PC-9 (cell line): ENCODE data around the gene SERINC5. TPM values are rescaled to one million over a fixed set of nuclear protein-coding genes. Genes with fewer than 3 reads are reported as not detected.

ENCODE experiments used
- BruUV-seq: library from RNA; stranded (reverse); fragments of 400-500 nt; replicated peaks from 2 replicates; lab custom pipeline; 2021; lab: Mats Ljungman, UMichigan
- CTCF ChIA-PET: fragments of 300-600 bp; sonication (Branson Sonifier 250); formaldehyde crosslinking; loops from one replicate; lab custom pipeline; 2022; ENCODE audit warnings: antibody characterized with exemption; lab: Charles Lee
- POLR2A ChIA-PET: fragments of 300-600 bp; sonication (Branson Sonifier 250); formaldehyde crosslinking; loops from one replicate; lab custom pipeline; 2022; ENCODE audit warnings: antibody characterized with exemption; ENCODE audit not compliant: unreplicated experiment; lab: Charles Lee
- DNase-seq, 2 experiments: peaks; one replicate each; pipeline versions ENCODE4 v3.0.0 to v3.0.0-alpha.2; 2015 to 2022; ENCODE audit warnings: mixed read lengths in 1 of 2
- H2AFZ ChIP-seq: fragments of 200-600 bp; sonication (generic); 2 replicates; pipeline ENCODE4 v1.8.1; 2017; ENCODE audit warnings: antibody characterized with exemption
- H3F3A ChIP-seq: fragments of 200-600 bp; sonication (generic); 2 replicates; pipeline ENCODE4 v1.8.1; 2017; ENCODE audit warnings: antibody characterized with exemption, mild to moderate bottlenecking, low read depth; ENCODE audit not compliant: insufficient read depth
- H3K27ac ChIP-seq: fragments of 200-600 bp; sonication (generic); 2 replicates; pipeline ENCODE4 v1.6.1; 2016; ENCODE audit warnings: mixed run types
- H3K27me3 ChIP-seq: fragments of 200-600 bp; sonication (generic); 2 replicates; pipeline ENCODE4 v1.6.1; 2016; ENCODE audit warnings: low read depth, mixed run types; ENCODE audit not compliant: insufficient read depth
- H3K36me3 ChIP-seq: fragments of 200-600 bp; sonication (generic); 2 replicates; pipeline ENCODE4 v1.6.1; 2016; ENCODE audit warnings: low read depth, mixed run types
- H3K4me1 ChIP-seq: fragments of 200-600 bp; sonication (generic); replicated peaks from 2 replicates; pipeline ENCODE4 v1.6.1; 2016; ENCODE audit warnings: mixed run types; ENCODE audit not compliant: insufficient read depth
- H3K4me2 ChIP-seq: fragments of 200-600 bp; sonication (generic); 2 replicates; pipeline ENCODE4 v1.6.1; 2017; ENCODE audit warnings: mixed run types
- H3K4me3 ChIP-seq: fragments of 200-600 bp; sonication (generic); 2 replicates; pipeline ENCODE4 v1.6.1; 2016; ENCODE audit warnings: mixed run types
- H3K79me2 ChIP-seq: fragments of 200-600 bp; sonication (generic); 2 replicates; pipeline ENCODE4 v1.6.1; 2017; ENCODE audit warnings: low read depth, mixed run types
- H3K9me2 ChIP-seq: fragments of 200-600 bp; sonication (generic); 2 replicates; pipeline ENCODE4 v1.8.1; 2017; ENCODE audit warnings: mild to moderate bottlenecking; ENCODE audit not compliant: insufficient read depth
- H3K9me3 ChIP-seq: fragments of 200-600 bp; sonication (generic); 2 replicates; pipeline ENCODE4 v1.8.1; 2016; ENCODE audit warnings: low read depth; ENCODE audit not compliant: insufficient read depth
- H4K20me1 ChIP-seq: fragments of 200-600 bp; sonication (generic); 2 replicates; pipeline ENCODE4 v1.8.1; 2017; ENCODE audit not compliant: insufficient read depth
- EZH2 ChIP-seq: fragments of 200-600 bp; sonication (generic); IDR thresholded peaks from 2 replicates; pipeline ENCODE4 v1.8.0; 2017; ENCODE audit warnings: antibody characterized with exemption, low read depth
- intact Hi-C: fragments of 100-400 bp; cut with micrococcal nuclease; formaldehyde crosslinking; loops from one replicate; pipeline ENCODE4 v1.10.0; 2022; ENCODE audit not compliant: unreplicated experiment
- total RNA-seq: library from RNA; stranded (reverse); gene quantifications from 2 replicates; pipeline ENCODE4 v1.2.3, GENCODE V29; 2021
- TF ChIP-seq, protein P1 (sequence below): fragments of 200-600 bp; sonication (generic); conservative IDR thresholded peaks from 2 replicates; pipeline ENCODE4 v1.6.1; 2017; ENCODE audit warnings: mixed run types, antibody characterized with exemption, mild to moderate bottlenecking, moderate library complexity

SERINC5 gene
- total RNA-seq, 1 experiment from 2014 or later = 68.8 TPM

DNA sequence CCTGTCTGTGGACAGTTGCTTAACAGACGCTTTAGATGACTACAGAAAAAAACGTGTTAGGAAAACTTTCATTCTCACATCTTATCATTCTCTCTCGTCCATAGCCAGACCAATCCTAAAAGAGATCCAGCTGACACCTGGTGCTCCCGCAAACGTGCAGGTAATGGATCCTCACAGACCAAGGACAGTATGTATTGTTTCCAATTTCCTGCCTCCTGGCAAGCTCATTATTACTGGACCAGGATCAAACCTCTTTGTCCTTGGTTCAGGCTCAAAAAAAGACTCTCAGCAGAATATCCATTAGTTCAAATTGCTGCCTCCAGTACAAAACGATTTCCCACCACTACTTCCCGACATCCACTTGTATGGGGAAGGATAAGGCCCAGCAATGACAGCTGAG, 62.4 kb downstream of the SERINC5 start:
- TF ChIP-seq, protein P1, sequence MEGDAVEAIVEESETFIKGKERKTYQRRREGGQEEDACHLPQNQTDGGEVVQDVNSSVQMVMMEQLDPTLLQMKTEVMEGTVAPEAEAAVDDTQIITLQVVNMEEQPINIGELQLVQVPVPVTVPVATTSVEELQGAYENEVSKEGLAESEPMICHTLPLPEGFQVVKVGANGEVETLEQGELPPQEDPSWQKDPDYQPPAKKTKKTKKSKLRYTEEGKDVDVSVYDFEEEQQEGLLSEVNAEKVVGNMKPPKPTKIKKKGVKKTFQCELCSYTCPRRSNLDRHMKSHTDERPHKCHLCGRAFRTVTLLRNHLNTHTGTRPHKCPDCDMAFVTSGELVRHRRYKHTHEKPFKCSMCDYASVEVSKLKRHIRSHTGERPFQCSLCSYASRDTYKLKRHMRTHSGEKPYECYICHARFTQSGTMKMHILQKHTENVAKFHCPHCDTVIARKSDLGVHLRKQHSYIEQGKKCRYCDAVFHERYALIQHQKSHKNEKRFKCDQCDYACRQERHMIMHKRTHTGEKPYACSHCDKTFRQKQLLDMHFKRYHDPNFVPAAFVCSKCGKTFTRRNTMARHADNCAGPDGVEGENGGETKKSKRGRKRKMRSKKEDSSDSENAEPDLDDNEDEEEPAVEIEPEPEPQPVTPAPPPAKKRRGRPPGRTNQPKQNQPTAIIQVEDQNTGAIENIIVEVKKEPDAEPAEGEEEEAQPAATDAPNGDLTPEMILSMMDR = no peak
- no peak for TF ChIP-seq EZH2
- H3K9me3 ChIP-seq = no peaks in the 10 kb centered on the region
- POLR2A ChIA-PET = interaction anchor here (0.6 kb wide), 1 partner anchor 58 kb away, joined by 4 read pairs; no protein-coding TSS in a partner anchor
- CTCF ChIA-PET = no interaction called here
- no peak overlapping the region for H2AFZ ChIP-seq
- H3K9me2 ChIP-seq = no peaks in the 10 kb centered on the region
- no peak for DNase-seq
- H3K27me3 ChIP-seq = no peaks in the 10 kb centered on the region
- H3K4me3 ChIP-seq = no peak overlapping the region
- H3K4me1 ChIP-seq = peaks cover 23% of the 10 kb centered on the region
- peak overlapping the region; percentile 11 for H3K27ac ChIP-seq
- intact Hi-C loops = no loop called here
- no TSS peak for BruUV-seq
- peaks cover 93% of the 10 kb centered on the region for H3K79me2 ChIP-seq
- peaks cover 9% of the 10 kb centered on the region; the same call in 1 of the 2 replicates for H4K20me1 ChIP-seq
- no peaks in the 10 kb centered on the region for H3K36me3 ChIP-seq
- no peak overlapping the region for H3K4me2 ChIP-seq
- peaks cover 40% of the 10 kb centered on the region for H3F3A ChIP-seq

DNA sequence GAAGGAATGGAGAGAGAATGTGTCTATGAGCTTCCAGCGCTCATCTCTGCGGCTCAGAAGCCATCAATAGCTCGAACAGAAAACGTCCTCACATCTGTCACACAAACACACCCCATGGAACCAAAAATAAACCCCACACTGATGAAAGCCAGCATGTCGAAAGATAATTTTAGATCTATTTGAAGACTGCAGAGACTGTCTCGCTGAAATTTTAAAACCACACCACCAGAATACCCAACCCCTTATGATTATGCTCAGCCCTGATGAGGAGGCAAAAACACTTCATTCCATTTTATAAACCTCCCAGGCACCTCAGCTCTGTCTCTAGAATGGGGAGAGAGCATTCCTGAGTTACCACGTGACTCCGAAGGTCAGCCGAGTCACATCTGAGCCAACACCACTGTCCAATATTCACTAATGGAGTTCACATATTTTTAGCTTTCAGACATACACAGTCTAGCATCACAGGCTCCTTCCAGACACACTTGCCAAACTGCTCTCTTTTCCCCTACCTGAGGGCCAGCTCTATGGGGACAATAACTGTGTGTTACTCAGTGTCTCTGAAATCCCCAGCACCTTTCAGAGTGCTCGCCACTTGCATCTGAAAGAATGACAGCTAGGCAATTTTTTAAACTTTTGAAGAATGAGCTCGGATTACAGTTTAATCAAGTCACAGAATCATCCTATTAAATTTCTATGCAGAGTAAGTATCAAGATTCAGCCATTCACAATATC, 63.2 kb downstream of the SERINC5 start:
- DNase-seq = no peak

DNA sequence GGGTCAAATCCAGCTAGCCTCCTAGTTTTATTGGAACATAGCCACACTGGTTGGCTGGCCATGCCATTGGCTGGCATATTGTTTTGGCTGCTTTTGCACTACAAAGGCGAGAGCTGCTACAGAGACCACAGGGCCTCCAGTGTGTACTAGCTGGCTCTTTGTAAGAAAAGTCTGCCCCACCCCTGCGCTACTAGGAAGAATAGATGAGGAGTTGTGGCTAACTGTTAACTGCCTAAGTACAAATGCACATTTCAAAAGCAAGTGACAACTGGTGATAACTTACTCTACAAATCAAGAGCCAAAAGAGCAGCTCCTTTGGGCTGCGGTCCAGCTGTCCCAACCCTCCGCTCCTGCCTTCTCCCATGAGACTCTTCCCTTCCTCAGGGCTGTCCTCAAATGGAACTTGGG, 63.9 kb downstream of the SERINC5 start:
- peaks cover 54% of the 10 kb centered on the region for H3F3A ChIP-seq
- no peak overlapping the region for H2AFZ ChIP-seq
- H4K20me1 ChIP-seq = peaks cover 9% of the 10 kb centered on the region; the same call in 1 of the 2 replicates
- H3K4me3 ChIP-seq = no peak overlapping the region
- intact Hi-C loops = no loop called here
- no peaks in the 10 kb centered on the region for H3K27me3 ChIP-seq
- TF ChIP-seq, protein P1 = no peak
- TF ChIP-seq EZH2 = no peak
- no TSS peak for BruUV-seq
- CTCF ChIA-PET = no interaction called here
- peaks cover 36% of the 10 kb centered on the region for H3K4me1 ChIP-seq
- H3K4me2 ChIP-seq = no peak overlapping the region
- H3K79me2 ChIP-seq = peaks cover 95% of the 10 kb centered on the region
- H3K9me2 ChIP-seq = no peaks in the 10 kb centered on the region
- H3K27ac ChIP-seq = peak overlapping the region; percentile 11; the same call in 1 of the 2 replicates
- no peak for DNase-seq
- POLR2A ChIA-PET = interaction anchor here (0.7 kb wide), 1 partner anchor 11 kb away, joined by 8 read pairs; no protein-coding TSS in a partner anchor
- no peaks in the 10 kb centered on the region for H3K9me3 ChIP-seq
- H3K36me3 ChIP-seq = no peaks in the 10 kb centered on the region

More for the DNA sequence above, 63.2 kb downstream of the SERINC5 start:
- Histone ChIP-seq H4K20me1 (peaks cover 9% of the 10 kb centered on the region; the same call in 1 of the 2 replicates), H3F3A (peaks cover 47% of the 10 kb centered on the region), H3K4me3 (no peak overlapping the region), H3K36me3 (no peaks in the 10 kb centered on the region), H3K4me1 (peaks cover 29% of the 10 kb centered on the region), H3K4me2 (no peak overlapping the region), H3K9me3 (no peaks in the 10 kb centered on the region), H2AFZ (no peak overlapping the region), H3K27me3 (no peaks in the 10 kb centered on the region), H3K9me2 (no peaks in the 10 kb centered on the region), H3K79me2 (peaks cover 97% of the 10 kb centered on the region), H3K27ac (peak overlapping the region; percentile 11)
- BruUV-seq = no TSS peak
- intact Hi-C loops = no loop called here
- TF ChIP-seq, protein P1 = no peak
- TF ChIP-seq EZH2 = no peak
- CTCF ChIA-PET = no interaction called here
- POLR2A ChIA-PET = interaction anchor here (0.6 to 0.7 kb wide), 2 partner anchors 11 to 59 kb away, joined by 4 to 8 read pairs; no protein-coding TSS in a partner anchor
